Adipose tissue (tissue), 3 donors: ENCODE data around the gene PDGFRA. TPM values are rescaled to one million over a fixed set of nuclear protein-coding genes. Genes with fewer than 3 reads are reported as not detected.
"Not testable (repeated sequence)": the region's sequence is repeated elsewhere in the genome, so short reads cannot be mapped to it uniquely, and the experiment has no call there.

ENCODE experiments used
- H3K27ac ChIP-seq: one replicate; pipeline ENCODE4 v1.5.1; 2013; ENCODE audit warnings: low read depth, low read length
- WGBS, 3 donors: extraction: QIAGEN DNeasy Blood & Tissue Kit; methylation state at CpG; one replicate each; pipeline ENCODE4 v1.1.7; 2013; 5-methylcytosine and 5-hydroxymethylcytosine counted together
- polyA plus RNA-seq, 3 donors: library from polyadenylated mRNA; stranded (reverse); fragments of 200-250 nt; gene quantifications; one replicate each; pipeline ENCODE4 v1.2.3, GENCODE V29; 2013
- donor health status: healthy with polysubstance abuse.
- donor health status: Bipolar disorder and iron deficiency.
- donor health status: healthy.

The PDGFRA gene
- polyA plus RNA-seq, 3 donors: 14.2 to 51.3 (median 43.6) TPM

- 1 to 6% (median 6%) methylated on average over 43 to 47 of the region's 47 CpGs for WGBS, 3 donors
- no peak overlapping the region for H3K27ac ChIP-seq
Observed at GRCh38 chr4:54226404-54227255, 2.5 kb upstream of the PDGFRA start.

GRCh38 chr4:54227256-54228055 is 1.6 kb upstream of the PDGFRA start:
- H3K27ac ChIP-seq: no peak overlapping the region
- WGBS, 3 donors: 3 to 5% (median 3%) methylated on average over 36 of the region's 36 CpGs

GRCh38 chr4:54228056-54228527 is 1.0 kb upstream of the PDGFRA start:
- no peak overlapping the region for H3K27ac ChIP-seq
- WGBS, 3 donors: 1 to 4% (median 3%) methylated on average over 29 of the region's 29 CpGs

GRCh38 chr4:54228546-54228945 is 547 bp upstream of the PDGFRA start:
- WGBS, 3 donors: 7 to 16% (median 9%) methylated on average over 8 of the region's 8 CpGs
- no peak overlapping the region for H3K27ac ChIP-seq

GRCh38 chr4:54229631-54230483 is 764 bp downstream of the PDGFRA start:
- WGBS, 3 donors: 4% methylated on average over 50 to 63 of the region's 63 CpGs
- H3K27ac ChIP-seq: no peak overlapping the region

- 2 to 4% (median 2%) methylated on average over 57 to 63 of the region's 63 CpGs for WGBS, 3 donors
- H3K27ac ChIP-seq: no peak overlapping the region
Observed at GRCh38 chr4:54230484-54231418, 1.7 kb downstream of the PDGFRA start.

GRCh38 chr4:54231419-54231767 is 2.3 kb downstream of the PDGFRA start:
- WGBS, 3 donors: 3 to 5% (median 5%) methylated on average over 20 of the region's 20 CpGs
- H3K27ac ChIP-seq: no peak overlapping the region

GRCh38 chr4:54231768-54232688 is 2.9 kb downstream of the PDGFRA start:
- 3 to 4% (median 4%) methylated on average over 62 to 63 of the region's 63 CpGs for WGBS, 3 donors
- H3K27ac ChIP-seq: no peak overlapping the region

- no peak overlapping the region for H3K27ac ChIP-seq
- WGBS, 3 donors: 0 to 1% (median 1%) methylated on average over 34 to 43 of the region's 43 CpGs
Observed at GRCh38 chr4:54233277-54233696, 4.2 kb downstream of the PDGFRA start.

GRCh38 chr4:54233697-54234496 is 4.8 kb downstream of the PDGFRA start:
- no peak overlapping the region for H3K27ac ChIP-seq
- WGBS, 3 donors: 1 to 2% (median 1%) methylated on average over 67 of the region's 67 CpGs

GRCh38 chr4:54234497-54235205 is 5.6 kb downstream of the PDGFRA start:
- 21 to 25% (median 23%) methylated on average over 10 of the region's 10 CpGs for whole genome bisulfite sequencing, 3 donors
- no peak overlapping the region for H3K27ac ChIP-seq

GRCh38 chr4:54236316-54236715 is 7.2 kb downstream of the PDGFRA start:
- 71 to 78% (median 77%) methylated on average over 7 of the region's 7 CpGs for WGBS, 3 donors
- not testable (repeated sequence) for H3K27ac ChIP-seq

GRCh38 chr4:54237770-54238169 is 8.7 kb downstream of the PDGFRA start:
- H3K27ac ChIP-seq: no peak overlapping the region
- WGBS, 3 donors: 46 to 74% (median 73%) methylated on average over 2 of the region's 2 CpGs

- no peak overlapping the region for H3K27ac ChIP-seq
Observed at GRCh38 chr4:54238389-54238788, 9.3 kb downstream of the PDGFRA start.

- WGBS, 3 donors: 84 to 97% (median 94%) methylated on average over 3 of the region's 3 CpGs
- not testable (repeated sequence) for H3K27ac ChIP-seq
Observed at GRCh38 chr4:54241268-54241823, 12.3 kb downstream of the PDGFRA start.
